ENCODE measurements around the gene OR9Q1.
"Not testable (repeated sequence)": the region's sequence is repeated elsewhere in the genome, so short reads cannot be mapped to it uniquely, and the experiment has no call there.

DNA sequence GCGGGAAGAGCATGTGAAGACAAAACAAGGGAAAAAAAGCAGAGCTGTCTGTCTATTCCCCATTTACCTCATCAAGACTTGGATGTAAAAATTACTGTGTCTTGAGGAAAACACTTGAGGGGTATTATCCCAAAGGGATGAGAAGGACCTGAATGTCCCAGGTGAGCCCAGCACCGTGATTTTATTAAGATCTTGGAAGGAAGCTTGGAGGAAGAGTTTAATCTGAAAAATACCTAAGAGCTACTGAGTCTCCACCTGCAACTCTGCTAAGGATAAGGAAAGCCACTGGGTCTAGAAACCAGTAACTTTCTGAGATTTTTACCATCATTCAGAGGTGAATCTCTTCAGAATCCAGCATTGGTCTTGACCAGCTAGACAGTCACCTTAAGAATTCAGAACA is 188.7 kb downstream of the OR9Q1 start, which contains the start of gene OR1S1:
- TF ChIP-seq, protein P1, sequence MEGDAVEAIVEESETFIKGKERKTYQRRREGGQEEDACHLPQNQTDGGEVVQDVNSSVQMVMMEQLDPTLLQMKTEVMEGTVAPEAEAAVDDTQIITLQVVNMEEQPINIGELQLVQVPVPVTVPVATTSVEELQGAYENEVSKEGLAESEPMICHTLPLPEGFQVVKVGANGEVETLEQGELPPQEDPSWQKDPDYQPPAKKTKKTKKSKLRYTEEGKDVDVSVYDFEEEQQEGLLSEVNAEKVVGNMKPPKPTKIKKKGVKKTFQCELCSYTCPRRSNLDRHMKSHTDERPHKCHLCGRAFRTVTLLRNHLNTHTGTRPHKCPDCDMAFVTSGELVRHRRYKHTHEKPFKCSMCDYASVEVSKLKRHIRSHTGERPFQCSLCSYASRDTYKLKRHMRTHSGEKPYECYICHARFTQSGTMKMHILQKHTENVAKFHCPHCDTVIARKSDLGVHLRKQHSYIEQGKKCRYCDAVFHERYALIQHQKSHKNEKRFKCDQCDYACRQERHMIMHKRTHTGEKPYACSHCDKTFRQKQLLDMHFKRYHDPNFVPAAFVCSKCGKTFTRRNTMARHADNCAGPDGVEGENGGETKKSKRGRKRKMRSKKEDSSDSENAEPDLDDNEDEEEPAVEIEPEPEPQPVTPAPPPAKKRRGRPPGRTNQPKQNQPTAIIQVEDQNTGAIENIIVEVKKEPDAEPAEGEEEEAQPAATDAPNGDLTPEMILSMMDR (conservative IDR thresholded peaks at IDR 0.05 in 1 of 2, IDR thresholded peaks at IDR 0.05 in 1 of 2; ENCODE audit: low read depth in 1 of 2, low read length in 2 of 2) = not testable (repeated sequence)
- not testable (repeated sequence) for TF ChIP-seq EZH2 (IDR thresholded peaks at IDR 0.05; ENCODE audit: low read length, missing control alignments)

Measured in fibroblast of lung (primary cell).